CD14-positive monocyte (primary cell): ENCODE measurements around the gene ZNHIT2. TPM values are rescaled to one million over a fixed set of nuclear protein-coding genes. Genes with fewer than 3 reads are reported as not detected.

Experiments used
- DNase-seq, 3 donors: peaks; one replicate each; pipeline ENCODE4 v3.0.0-alpha.2; 2011 to 2022
- H2AFZ ChIP-seq: 2 replicates; pipeline ENCODE4 v1.6.0; 2012; ENCODE audit warnings: mild to moderate bottlenecking, low read depth, low read length, inconsistent platforms; ENCODE audit not compliant: insufficient read depth, poor library complexity, severe bottlenecking
- H3K27ac ChIP-seq, 2 donors: 1 replicate in 1 of 2; 2 replicates in 1 of 2; pipeline ENCODE4 v1.5.1; 2012 to 2013; ENCODE audit warnings: low read length in 2 of 2, control low read depth in 1 of 2, inconsistent platforms in 1 of 2, low read depth in 1 of 2, mild to moderate bottlenecking in 1 of 2
- H3K27me3 ChIP-seq, 2 donors: one replicate each; pipeline versions ENCODE4 v1.6.0 to v1.6.1; 2011 to 2013; ENCODE audit warnings: low read length in 2 of 2; ENCODE audit not compliant: control insufficient read depth in 2 of 2, insufficient read depth in 2 of 2
- H3K36me3 ChIP-seq, 2 donors: replicated peaks in 1 of 2; 1 replicate in 1 of 2; 2 replicates in 1 of 2; pipeline versions ENCODE4 v1.5.1 to v1.6.1; 2012 to 2013; ENCODE audit warnings: low read length in 2 of 2, control low read depth in 1 of 2, inconsistent platforms in 1 of 2, mild to moderate bottlenecking in 1 of 2; ENCODE audit not compliant: insufficient read depth in 2 of 2, control insufficient read depth in 1 of 2
- H3K4me1 ChIP-seq, 2 donors: 1 replicate in 1 of 2; 2 replicates in 1 of 2; pipeline versions ENCODE4 v1.5.1 to v1.6.1; 2012 to 2013; ENCODE audit warnings: low read length in 2 of 2, control low read depth in 1 of 2, inconsistent platforms in 1 of 2, mild to moderate bottlenecking in 1 of 2, moderate library complexity in 1 of 2; ENCODE audit not compliant: insufficient read depth in 2 of 2, control insufficient read depth in 1 of 2
- H3K4me2 ChIP-seq: replicated peaks from 2 replicates; pipeline ENCODE3; 2012; ENCODE audit warnings: low read length, moderate library complexity, mild to moderate bottlenecking; ENCODE audit not compliant: poor library complexity, severe bottlenecking; ENCODE audit errors: extremely low read depth
- H3K4me3 ChIP-seq, 3 experiments: fragments of 200-600 bp in 1 of 3; sonication (generic) in 1 of 3; replicated peaks in 1 of 3; 1 replicate in 2 of 3; 2 replicates in 1 of 3; pipeline ENCODE4 v1.5.1; 2011 to 2013; ENCODE audit warnings: low read length in 3 of 3, mild to moderate bottlenecking in 3 of 3, control low read depth in 2 of 3, low read depth in 2 of 3, inconsistent platforms in 1 of 3, moderate library complexity in 1 of 3
- H3K79me2 ChIP-seq: 2 replicates; pipeline ENCODE4 v1.6.0; 2012; ENCODE audit warnings: mild to moderate bottlenecking, control low read depth, inconsistent platforms, low read length, moderate library complexity; ENCODE audit not compliant: insufficient read depth
- H3K9ac ChIP-seq: 2 replicates; pipeline ENCODE4 v1.6.0; 2017; ENCODE audit warnings: low read length, mild to moderate bottlenecking; ENCODE audit not compliant: insufficient read depth, poor library complexity, severe bottlenecking
- H3K9me3 ChIP-seq, 2 donors: replicated peaks in 1 of 2; 1 replicate in 1 of 2; 2 replicates in 1 of 2; pipeline versions ENCODE4 v1.5.1 to v1.6.1; 2012 to 2013; ENCODE audit warnings: low read length in 2 of 2, control low read depth in 1 of 2; ENCODE audit not compliant: control insufficient read depth in 1 of 2, insufficient read depth in 1 of 2
- H4K20me1 ChIP-seq: 2 replicates; pipeline ENCODE4 v1.6.0; 2012; ENCODE audit warnings: mild to moderate bottlenecking, low read length, control low read depth, moderate library complexity; ENCODE audit not compliant: insufficient read depth
- H3K27ac Mint-ChIP-seq, 7 donors: one replicate each; pipeline ENCODE4 v1.8.0; 2020; ENCODE audit warnings: mild to moderate bottlenecking in 7 of 7, mixed read lengths in 7 of 7, moderate library complexity in 6 of 7, inconsistent platforms in 2 of 7
- H3K27me3 Mint-ChIP-seq, 3 donors: one replicate each; pipeline ENCODE4 v1.8.0; 2021 to 2022; ENCODE audit warnings: low read depth in 3 of 3, mild to moderate bottlenecking in 3 of 3, mixed read lengths in 3 of 3, moderate library complexity in 3 of 3, inconsistent platforms in 1 of 3
- H3K36me3 Mint-ChIP-seq, 2 donors: one replicate each; pipeline ENCODE4 v1.8.0; 2020; ENCODE audit warnings: mixed read lengths in 2 of 2, inconsistent platforms in 1 of 2, mild to moderate bottlenecking in 1 of 2
- H3K4me1 Mint-ChIP-seq: one replicate; pipeline ENCODE4 v1.8.0; 2020; ENCODE audit warnings: mild to moderate bottlenecking, mixed read lengths
- H3K4me3 Mint-ChIP-seq, 2 donors: one replicate each; pipeline ENCODE4 v1.8.0; 2020; ENCODE audit warnings: mild to moderate bottlenecking in 2 of 2, mixed read lengths in 2 of 2, moderate library complexity in 1 of 2
- H3K9me3 Mint-ChIP-seq, 7 donors: one replicate each; pipeline ENCODE4 v1.8.0; 2020 to 2022; ENCODE audit warnings: mixed read lengths in 7 of 7, mild to moderate bottlenecking in 6 of 7, moderate library complexity in 6 of 7, inconsistent platforms in 2 of 7
- WGBS: methylation state at CpG from one replicate; pipeline ENCODE4 v1.1.5; 2013; ENCODE audit warnings: missing lambda C conversion rate; ENCODE audit not compliant: insufficient coverage; 5-methylcytosine and 5-hydroxymethylcytosine counted together
- intact Hi-C, 2 donors: fragments of 100-400 bp; cut with micrococcal nuclease; formaldehyde crosslinking; loops; one replicate each; pipeline versions ENCODE4 v1.15.0 to v1.15.1; 2023
- polyA plus RNA-seq, 3 donors: library from polyadenylated mRNA; depleted of rRNA in 1 of 3; unstranded in 2 of 3; stranded (reverse) in 1 of 3; fragments of 300-500 nt in 2 of 3; fragments of >200 nt in 1 of 3; fragmentation: Illumina TruSeq in 2 of 3; gene quantifications; 1 replicate in 2 of 3; 2 replicates in 1 of 3; pipeline ENCODE4 v1.2.3, GENCODE V29; 2012 to 2021
- TF ChIP-seq, protein P1 (sequence below): fragments of 200-600 bp; IDR thresholded peaks from one replicate; pipeline ENCODE4 v1.8.0; 2022; ENCODE audit warnings: antibody characterized with exemption, mild to moderate bottlenecking

ZNHIT2 gene
- polyA plus RNA-seq, 3 donors, result 2.1 to 9.4 (median 5.8) TPM

DNA sequence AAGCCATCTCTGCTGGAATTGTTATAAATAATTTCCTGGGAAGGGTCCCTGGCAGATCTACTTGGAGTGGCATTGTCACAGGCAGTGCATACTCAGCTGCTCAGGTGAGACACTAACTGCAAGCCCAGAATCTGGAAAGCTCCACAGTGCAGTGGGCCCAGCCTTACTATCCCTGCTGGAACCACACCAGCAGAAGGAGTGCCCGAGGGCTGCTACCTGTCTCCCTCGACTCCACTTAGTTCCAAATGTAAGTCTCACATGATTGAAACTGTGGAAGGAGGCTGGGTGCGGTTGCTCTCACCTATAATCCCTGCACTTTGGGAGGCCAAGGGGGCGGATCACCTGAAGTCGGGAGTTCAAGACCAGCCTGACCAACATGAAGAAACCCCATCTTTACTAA lies 31.2 kb upstream of the ZNHIT2 start:
- Mint-ChIP-seq H3K4me1 (peaks cover 47% of the 10 kb centered on the region), H3K27me3 (peaks cover 0 to 2% (median 0%) of the 10 kb centered on the region in 3 donors)
- no peak for DNase-seq

DNA sequence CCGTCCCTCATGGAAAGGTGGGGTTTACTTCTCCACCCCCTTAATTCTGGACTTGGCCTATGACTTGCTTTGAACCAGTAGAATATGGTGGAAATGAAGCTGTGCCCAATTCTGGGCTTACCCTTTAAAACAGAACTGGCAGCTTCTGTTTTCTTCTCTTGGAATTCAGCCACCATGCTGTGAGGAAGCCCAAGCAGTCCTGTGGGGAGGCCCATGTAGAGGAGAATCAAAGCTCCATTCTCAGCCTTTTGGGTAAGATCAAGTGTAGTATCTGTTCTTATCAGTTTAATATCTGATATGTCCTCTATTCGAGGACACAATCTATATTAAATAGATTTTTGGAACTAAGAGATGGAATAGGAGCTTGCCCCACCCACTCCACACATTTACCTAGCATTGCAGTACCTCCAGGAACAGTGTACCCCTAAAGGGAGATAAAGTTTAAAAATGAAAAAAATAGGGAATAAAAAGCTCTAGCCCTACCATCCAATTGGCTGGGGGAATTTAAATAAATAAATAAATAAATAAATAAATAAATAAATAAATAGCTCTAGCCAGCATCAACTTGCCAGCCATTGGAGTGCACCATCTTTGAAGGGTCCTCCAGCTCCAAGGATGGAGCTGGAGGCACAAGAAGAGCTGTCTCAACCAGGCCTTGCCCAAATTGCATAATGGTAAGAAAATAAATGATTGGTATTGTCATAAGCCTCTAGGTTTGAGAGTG lies 30.0 kb upstream of the ZNHIT2 start:
- Histone ChIP-seq H3K27ac (no peak overlapping the region), H2AFZ (no peak overlapping the region), H3K36me3 (no peaks in the 10 kb centered on the region), H3K4me3 (no peak overlapping the region), H3K79me2 (no peaks in the 10 kb centered on the region), H3K4me1 (peaks cover 35 to 39% of the 10 kb centered on the region in 2 donors), H3K4me2 (no peak overlapping the region), H4K20me1 (no peaks in the 10 kb centered on the region), H3K27me3 (no peaks in the 10 kb centered on the region), H3K9ac (no peak overlapping the region), H3K9me3 (peaks cover 4% of the 10 kb centered on the region in 2 donors)
- Mint-ChIP-seq H3K27me3 (peaks cover 0 to 2% (median 2%) of the 10 kb centered on the region in 3 donors), H3K9me3 (peaks cover 0 to 6% (median 3%) of the 10 kb centered on the region in 7 donors), H3K36me3 (no peaks in the 10 kb centered on the region), H3K4me1 (peaks cover 40% of the 10 kb centered on the region), H3K27ac (no peak overlapping the region), H3K4me3 (no peak overlapping the region)
- intact Hi-C loops, result loop anchor here in 1 of 2 donors (5.0 kb wide), 1 partner anchor 35 kb away; the partner anchor contains the start of gene CAPN1
- no CpG with 5 or more reads among the region's 2 CpGs for WGBS
- DNase-seq, result no peak
- TF ChIP-seq, protein P1, sequence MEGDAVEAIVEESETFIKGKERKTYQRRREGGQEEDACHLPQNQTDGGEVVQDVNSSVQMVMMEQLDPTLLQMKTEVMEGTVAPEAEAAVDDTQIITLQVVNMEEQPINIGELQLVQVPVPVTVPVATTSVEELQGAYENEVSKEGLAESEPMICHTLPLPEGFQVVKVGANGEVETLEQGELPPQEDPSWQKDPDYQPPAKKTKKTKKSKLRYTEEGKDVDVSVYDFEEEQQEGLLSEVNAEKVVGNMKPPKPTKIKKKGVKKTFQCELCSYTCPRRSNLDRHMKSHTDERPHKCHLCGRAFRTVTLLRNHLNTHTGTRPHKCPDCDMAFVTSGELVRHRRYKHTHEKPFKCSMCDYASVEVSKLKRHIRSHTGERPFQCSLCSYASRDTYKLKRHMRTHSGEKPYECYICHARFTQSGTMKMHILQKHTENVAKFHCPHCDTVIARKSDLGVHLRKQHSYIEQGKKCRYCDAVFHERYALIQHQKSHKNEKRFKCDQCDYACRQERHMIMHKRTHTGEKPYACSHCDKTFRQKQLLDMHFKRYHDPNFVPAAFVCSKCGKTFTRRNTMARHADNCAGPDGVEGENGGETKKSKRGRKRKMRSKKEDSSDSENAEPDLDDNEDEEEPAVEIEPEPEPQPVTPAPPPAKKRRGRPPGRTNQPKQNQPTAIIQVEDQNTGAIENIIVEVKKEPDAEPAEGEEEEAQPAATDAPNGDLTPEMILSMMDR, result no peak

More for the DNA sequence above, 31.2 kb upstream of the ZNHIT2 start:
- H3K9ac ChIP-seq, result no peak overlapping the region
- H3K27ac ChIP-seq, result no peak overlapping the region
- peaks cover 43 to 47% of the 10 kb centered on the region in 2 donors for H3K4me1 ChIP-seq
- H3K36me3 ChIP-seq, result no peaks in the 10 kb centered on the region
- H3K9me3 Mint-ChIP-seq, result peaks cover 0 to 6% (median 3%) of the 10 kb centered on the region in 7 donors
- H3K79me2 ChIP-seq, result no peaks in the 10 kb centered on the region
- intact Hi-C loops, result loop anchor here in 1 of 2 donors (5.0 kb wide), 1 partner anchor 34 kb away; the partner anchor contains the start of gene CAPN1
- WGBS, result 100% methylated on average over 2 of the region's 5 CpGs
- no peaks in the 10 kb centered on the region for H4K20me1 ChIP-seq
- peaks cover 4% of the 10 kb centered on the region in 2 donors for H3K9me3 ChIP-seq
- H3K4me3 Mint-ChIP-seq, result no peak overlapping the region
- H3K4me3 ChIP-seq, result no peak overlapping the region
- H3K4me2 ChIP-seq, result no peak overlapping the region
- H2AFZ ChIP-seq, result no peak overlapping the region
- TF ChIP-seq, protein P1, result no peak
- no peaks in the 10 kb centered on the region for H3K27me3 ChIP-seq
- no peaks in the 10 kb centered on the region for H3K36me3 Mint-ChIP-seq
- H3K27ac Mint-ChIP-seq, result no peak overlapping the region
